Fibroblast of pulmonary artery (primary cell): ENCODE data around the gene XG.
"Not testable (repeated sequence)": the region's sequence is repeated elsewhere in the genome, so short reads cannot be mapped to it uniquely, and the experiment has no call there.

Source experiments
- DNase-seq: peaks from one replicate; pipeline ENCODE4 v3.0.0-alpha.2; 2010; ENCODE audit warnings: low read depth
- H3K4me3 ChIP-seq: replicated peaks from 2 replicates; pipeline ENCODE4 v1.5.1; 2011; ENCODE audit warnings: low read depth, mild to moderate bottlenecking, control low read depth, low read length, moderate library complexity
- CTCF ChIP-seq: IDR thresholded peaks from 2 replicates; pipeline ENCODE4 v1.5.1; 2011; ENCODE audit warnings: mild to moderate bottlenecking, control low read depth, low read length, inconsistent platforms; ENCODE audit errors: missing control alignments

The XG gene

DNA sequence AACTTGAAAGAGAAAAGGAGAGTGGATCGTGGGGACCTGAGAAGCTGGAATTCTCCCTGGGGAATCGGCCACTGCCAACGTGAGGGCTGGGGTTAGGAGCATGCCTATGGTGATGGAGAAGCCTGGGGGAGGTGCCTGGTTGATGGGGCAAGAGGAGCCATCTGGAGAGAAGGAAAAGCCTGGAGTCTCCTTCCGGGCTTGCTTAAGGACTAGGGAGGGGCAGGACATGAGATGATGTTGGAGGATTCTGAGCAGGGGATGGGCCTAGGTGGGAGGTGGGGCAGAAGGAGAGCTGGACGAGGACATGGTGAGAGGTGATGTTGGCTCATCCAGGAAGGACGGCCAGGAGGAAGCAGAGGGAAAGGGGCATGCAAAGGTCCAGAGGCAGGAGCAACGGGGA, 41.9 kb downstream of the XG start:
- no peak overlapping the region for H3K4me3 ChIP-seq
- DNase-seq = no peak
- no peak for TF ChIP-seq CTCF

DNA sequence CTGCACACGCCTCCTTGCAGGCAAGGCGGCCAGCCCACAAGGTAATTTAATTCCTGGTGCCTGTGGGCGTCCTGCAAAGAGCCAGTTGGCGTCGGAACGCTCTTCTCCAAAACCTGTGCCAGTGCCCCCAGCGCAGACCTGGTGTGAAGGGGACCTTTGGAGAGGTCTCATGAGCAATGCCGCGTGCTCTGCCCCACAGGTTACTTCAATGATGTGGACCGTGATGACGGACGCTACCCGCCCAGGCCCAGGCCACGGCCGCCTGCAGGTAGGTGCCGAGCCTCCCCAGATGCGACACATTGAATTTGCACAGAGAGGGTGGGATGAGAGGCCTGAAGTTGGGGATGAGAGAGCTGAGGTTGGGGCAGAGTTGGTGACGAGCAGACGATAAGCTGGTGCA, 42.5 kb downstream of the XG start:
- no peak overlapping the region for H3K4me3 ChIP-seq
- no peak for DNase-seq
- TF ChIP-seq CTCF = no peak

DNA sequence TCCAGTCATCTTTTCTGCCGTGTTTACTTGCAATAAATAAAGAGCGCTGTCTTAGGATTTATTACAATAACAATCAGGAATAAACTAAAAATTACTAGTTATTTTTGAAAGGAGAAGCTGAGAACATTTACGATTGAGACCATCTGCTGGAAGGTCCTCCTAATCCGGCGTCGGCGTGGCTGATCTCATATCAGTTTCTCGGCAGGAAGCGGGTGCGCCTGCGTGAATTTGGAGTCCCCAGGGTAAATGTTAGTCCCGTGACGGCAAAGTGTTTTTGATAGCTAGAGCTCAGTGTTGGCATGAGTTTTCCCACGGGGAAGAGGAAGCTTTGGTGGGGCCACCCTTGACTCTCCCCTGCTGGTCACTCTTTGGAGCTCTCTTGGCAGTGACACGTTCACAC, 45.0 kb downstream of the XG start:
- not testable (repeated sequence) for H3K4me3 ChIP-seq
- peak; percentile 3 for DNase-seq

- no peak for DNase-seq
- no peak overlapping the region for H3K4me3 ChIP-seq
- no peak for TF ChIP-seq CTCF
Measured at GRCh38 chrX:2799369-2799768, 47.5 kb downstream of the XG start.

- DNase-seq, H3K4me3 ChIP-seq: not testable (repeated sequence)
Measured at GRCh38 chrX:2799980-2800379, 48.1 kb downstream of the XG start.

- no peak for TF ChIP-seq CTCF
- no peak overlapping the region for H3K4me3 ChIP-seq
- DNase-seq = no peak
Measured at GRCh38 chrX:2801223-2801622, 49.4 kb downstream of the XG start.

- peak; percentile 36 for DNase-seq
- not testable (repeated sequence) for H3K4me3 ChIP-seq
Measured at GRCh38 chrX:2802376-2803090, 50.7 kb downstream of the XG start.

GRCh38 chrX:2803486-2803885, 51.6 kb downstream of the XG start:
- not testable (repeated sequence) for H3K4me3 ChIP-seq

GRCh38 chrX:2804106-2804843, 52.4 kb downstream of the XG start:
- H3K4me3 ChIP-seq = not testable (repeated sequence)
- peak; percentile 25 for DNase-seq

More at GRCh38 chrX:2803486-2803885, 51.6 kb downstream of the XG start:
- not testable (repeated sequence) for DNase-seq

DNA sequence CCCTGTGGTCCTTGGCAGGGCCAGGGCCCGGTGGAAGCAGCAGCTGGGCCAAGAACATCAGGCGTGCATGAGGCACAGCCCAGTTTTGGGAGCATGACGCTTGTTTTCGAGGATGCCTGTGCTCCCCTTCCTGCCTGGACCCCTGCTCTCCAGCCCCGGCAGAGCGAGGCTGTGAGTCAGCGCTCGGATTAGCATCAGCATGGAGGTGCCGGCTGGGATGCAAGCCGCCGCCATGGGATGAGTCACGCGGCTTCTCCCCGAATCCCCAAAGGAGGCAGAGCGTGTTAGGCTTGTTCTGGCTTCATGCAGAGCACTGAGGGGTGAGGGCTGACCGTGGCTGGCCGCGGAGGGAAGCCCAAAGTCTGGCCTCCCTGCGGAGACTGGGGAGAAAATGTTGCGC, 53.0 kb downstream of the XG start:
- not testable (repeated sequence) for H3K4me3 ChIP-seq
- peak; percentile 69 for DNase-seq
